K562 (cell line): ENCODE results near the gene SEMA4G. TPM values are rescaled to one million over a fixed set of nuclear protein-coding genes. Genes with fewer than 3 reads are reported as not detected.

Experiments
- FOXM1 ChIP-seq, 2 experiments: fragments of 450-650 bp in 1 of 2; sonication (generic) in 1 of 2; formaldehyde crosslinking in 1 of 2; IDR thresholded peaks; 2 replicates each; pipeline versions ENCODE4 v1.6.1 to v1.9.0; 2017 to 2022; ENCODE audit warnings: low read depth in 2 of 2, mild to moderate bottlenecking in 2 of 2, missing genetic modification reagents in 1 of 2, moderate library complexity in 1 of 2
- MNT ChIP-seq, 2 experiments: fragments of 450-650 bp; conservative IDR thresholded peaks; 2 replicates each; pipeline ENCODE4 v1.6.1; 2017; ENCODE audit warnings: mild to moderate bottlenecking in 2 of 2, moderate library complexity in 2 of 2
- MYNN ChIP-seq, 2 experiments: sonication (generic); formaldehyde crosslinking in 1 of 2; IDR thresholded peaks; 2 replicates each; pipeline versions ENCODE4 v1.5.0 to v1.6.1; 2016 to 2020; ENCODE audit warnings: antibody characterized with exemption in 1 of 2, missing genetic modification reagents in 1 of 2
- NCOA6 ChIP-seq: fragments of 450-650 bp; IDR thresholded peaks from 2 replicates; pipeline ENCODE4 v1.6.1; 2017; ENCODE audit warnings: mild to moderate bottlenecking
- REST ChIP-seq, 2 experiments: fragments of 450-650 bp; formaldehyde crosslinking in 1 of 2; IDR thresholded peaks; 2 replicates each; pipeline versions ENCODE4 v1.4.0 to v1.6.1; 2014 to 2020; ENCODE audit warnings: mild to moderate bottlenecking in 2 of 2, borderline replicate concordance in 1 of 2, low read depth in 1 of 2
- YBX1 ChIP-seq: fragments of 450-650 bp; IDR thresholded peaks from 2 replicates; pipeline ENCODE4 v1.7.1; 2016; ENCODE audit warnings: mild to moderate bottlenecking
- ZKSCAN1 ChIP-seq: fragments of 150-350 bp; IDR thresholded peaks from 2 replicates; pipeline ENCODE4 v1.6.1; 2016; ENCODE audit warnings: low read depth, low read length
- ZNF766 ChIP-seq: fragments of 200-800 bp; sonication (Bioruptor generic); conservative IDR thresholded peaks from 2 replicates; pipeline ENCODE4 v1.6.1; 2016; ENCODE audit warnings: missing genetic modification characterization, missing compliant biosample characterization
- polyA plus RNA-seq, 8 experiments: library from polyadenylated mRNA; depleted of rRNA in 4 of 8; stranded (reverse) in 5 of 8; unstranded in 3 of 8; fragments of >200 nt; fragmentation: Nextera tagmentation in 2 of 8; fragmentation: Illumina TruSeq in 1 of 8; extraction: Ambion mirVana in 2 of 8; extraction: Trizol in 1 of 8; gene quantifications; 2 replicates each; pipeline versions ENCODE4 v1.2.1 to v1.2.3, GENCODE V29; 2011 to 2014; ENCODE audit warnings: inconsistent platforms in 1 of 8, missing spikeins in 1 of 8
- total RNA-seq, 7 experiments: library from RNA; depleted of rRNA in 6 of 7; stranded (reverse); fragments of >200 nt in 6 of 7; fragmentation: Illumina TruSeq in 2 of 7; extraction: Trizol in 2 of 7; gene quantifications; 2 replicates each; pipeline versions ENCODE4 v1.2.1 to v1.2.3, GENCODE V29; 2011 to 2021; ENCODE audit warnings: low replicate concordance in 1 of 7

SEMA4G gene
- total and polyA plus RNA-seq, 9 of the 15 experiments (the other 6 are each of a cell fraction or from before 2014, with no cell fraction given), result 0.40 to 7.8 (median 1.8) TPM

- peak; percentile 32; the same call in 1 of the 2 replicates for TF ChIP-seq REST (IDR thresholded peaks at IDR 0.05; ENCODE audit: borderline replicate concordance)
- TF ChIP-seq REST (CRISPR knock-in tag; IDR thresholded peaks at IDR 0.05; ENCODE audit: low read depth), result no peak
- TF ChIP-seq YBX1, result no peak
- TF ChIP-seq MYNN (IDR thresholded peaks at IDR 0.05), result peak; percentile 45; the same call in 1 of the 2 replicates
- no peak for TF ChIP-seq MYNN (CRISPR knock-in tag; IDR thresholded peaks at IDR 0.05)
- TF ChIP-seq ZNF766 (CRISPR knock-in tag), result no peak
- peak; percentile 82 for TF ChIP-seq ZKSCAN1
- TF ChIP-seq NCOA6, result no peak
- no peak for TF ChIP-seq MNT (conservative IDR thresholded peaks at IDR 0.05)
- TF ChIP-seq FOXM1 (IDR thresholded peaks at IDR 0.05; ENCODE audit: low read depth), result no peak
- TF ChIP-seq FOXM1 (CRISPR knock-in tag; IDR thresholded peaks at IDR 0.05; ENCODE audit: low read depth), result no peak
Measured at GRCh38 chr10:101012525-101013364, 43.4 kb downstream of the SEMA4G start (continued).
